SK-N-SH (cell line): ENCODE results near the gene PAPOLG. TPM values are rescaled to one million over a fixed set of nuclear protein-coding genes. Genes with fewer than 3 reads are reported as not detected.

ENCODE experiments used
- CTCF ChIA-PET: fragments of 300-600, 350-600 bp; formaldehyde crosslinking; extraction: SDS; loops from one replicate; lab custom pipeline; 2021; lab: Yijun Ruan, JAX
- POLR2A ChIA-PET: fragments of 350-600 bp; sonication (Branson Sonifier 250); formaldehyde crosslinking; extraction: SDS; loops from one replicate; lab custom pipeline; 2020; ENCODE audit warnings: antibody characterized with exemption, inconsistent platforms; lab: Yijun Ruan, JAX
- DNase-seq: peaks from one replicate; pipeline ENCODE4 v3.0.0; 2012
- H2AFZ ChIP-seq: fragments of 200-600 bp; sonication (generic); 2 replicates; pipeline ENCODE4 v1.8.1; 2016; ENCODE audit warnings: antibody characterized with exemption, mild to moderate bottlenecking, low read depth
- H3F3A ChIP-seq: fragments of 200-600 bp; sonication (generic); replicated peaks from 2 replicates; pipeline ENCODE3; 2016; ENCODE audit warnings: antibody characterized with exemption, mild to moderate bottlenecking; ENCODE audit not compliant: insufficient read depth
- H3K27ac ChIP-seq, 2 experiments: fragments of 200-500 bp in 1 of 2; fragments of 200-600 bp in 1 of 2; sonication (Bioruptor generic) in 1 of 2; sonication (generic), shearing (Covaris generic) in 1 of 2; 2 replicates each; pipeline versions ENCODE4 v1.5.1 to v1.6.1; 2014 to 2016; ENCODE audit warnings: low read depth in 2 of 2, inconsistent platforms in 1 of 2, low read length in 1 of 2, mild to moderate bottlenecking in 1 of 2, mixed read lengths in 1 of 2
- H3K27me3 ChIP-seq: fragments of 200-600 bp; sonication (generic), shearing (Covaris generic); 2 replicates; pipeline ENCODE4 v1.6.1; 2016; ENCODE audit warnings: mixed run types; ENCODE audit not compliant: insufficient read depth
- H3K36me3 ChIP-seq, 2 experiments: fragments of 200-500 bp in 1 of 2; fragments of 200-600 bp in 1 of 2; sonication (Bioruptor generic) in 1 of 2; sonication (generic) in 1 of 2; replicated peaks in 1 of 2; 2 replicates each; pipeline versions ENCODE3 to v1.5.1; 2014 to 2016; ENCODE audit warnings: low read length in 1 of 2, mild to moderate bottlenecking in 1 of 2; ENCODE audit not compliant: insufficient read depth in 2 of 2, control insufficient read depth in 1 of 2
- H3K4me1 ChIP-seq, 2 experiments: fragments of 200-500 bp in 1 of 2; fragments of 200-600 bp in 1 of 2; sonication (Bioruptor generic) in 1 of 2; sonication (generic), shearing (Covaris generic) in 1 of 2; 2 replicates each; pipeline versions ENCODE4 v1.5.1 to v1.6.1; 2014 to 2016; ENCODE audit warnings: low read depth in 1 of 2, low read length in 1 of 2, mixed run types in 1 of 2; ENCODE audit not compliant: insufficient read depth in 2 of 2, control insufficient read depth in 1 of 2
- H3K4me2 ChIP-seq: fragments of 200-600 bp; sonication (generic), shearing (Covaris generic); 2 replicates; pipeline ENCODE4 v1.6.1; 2017; ENCODE audit warnings: mixed run types
- H3K4me3 ChIP-seq, 2 experiments: fragments of 200-500 bp in 1 of 2; fragments of 200-600 bp in 1 of 2; sonication (Bioruptor generic) in 1 of 2; sonication (generic), shearing (Covaris generic) in 1 of 2; 2 replicates each; pipeline versions ENCODE4 v1.5.1 to v1.8.1; 2014 to 2016; ENCODE audit warnings: low read depth in 2 of 2, inconsistent platforms in 1 of 2, low read length in 1 of 2, mild to moderate bottlenecking in 1 of 2, mixed read lengths in 1 of 2, moderate library complexity in 1 of 2
- H3K79me2 ChIP-seq: fragments of 200-600 bp; sonication (generic); 2 replicates; pipeline ENCODE4 v1.8.1; 2017; ENCODE audit warnings: mild to moderate bottlenecking; ENCODE audit not compliant: insufficient read depth
- H3K9ac ChIP-seq: fragments of 200-600 bp; sonication (generic); 2 replicates; pipeline ENCODE4 v1.6.1; 2017; ENCODE audit warnings: mixed run types
- H3K9me2 ChIP-seq: fragments of 200-600 bp; sonication (generic); 2 replicates; pipeline ENCODE4 v1.6.1; 2017; ENCODE audit warnings: mixed run types
- H3K9me3 ChIP-seq: fragments of 200-600 bp; sonication (generic); 2 replicates; pipeline ENCODE4 v1.6.1; 2017; ENCODE audit warnings: mixed run types, mild to moderate bottlenecking, moderate library complexity
- H4K20me1 ChIP-seq: fragments of 200-600 bp; sonication (generic); 2 replicates; pipeline ENCODE4 v1.6.1; 2017; ENCODE audit warnings: mild to moderate bottlenecking, mixed run types; ENCODE audit not compliant: insufficient read depth
- CHD2 ChIP-seq: fragments of 150-350 bp; IDR thresholded peaks from 2 replicates; pipeline ENCODE4 v1.6.1; 2018; ENCODE audit warnings: low read length; ENCODE audit not compliant: partially characterized antibody
- EZH2phosphoT487 ChIP-seq: fragments of 200-600 bp; sonication (generic); IDR thresholded peaks from 2 replicates; pipeline ENCODE4 v1.6.1; 2017; ENCODE audit warnings: low read depth, mixed run types, mild to moderate bottlenecking, antibody characterized with exemption, moderate library complexity, borderline replicate concordance
- FOSL2 ChIP-seq: IDR thresholded peaks from 2 replicates; pipeline ENCODE4 v1.4.0; 2012; ENCODE audit warnings: low read depth, mild to moderate bottlenecking, moderate library complexity, borderline replicate concordance
- FOXJ3 ChIP-seq: sonication (generic); formaldehyde crosslinking; IDR thresholded peaks from 2 replicates; pipeline ENCODE4 v1.5.1; 2020; ENCODE audit warnings: mild to moderate bottlenecking, missing genetic modification reagents
- GABPA ChIP-seq: IDR thresholded peaks from 2 replicates; pipeline ENCODE4 v1.4.0; 2012; ENCODE audit warnings: low read depth, mild to moderate bottlenecking
- GATA2 ChIP-seq: sonication (generic); formaldehyde crosslinking; IDR thresholded peaks from 2 replicates; pipeline ENCODE4 v1.5.0; 2020; ENCODE audit warnings: mild to moderate bottlenecking, missing genetic modification reagents
- JUND ChIP-seq: IDR thresholded peaks from 2 replicates; pipeline ENCODE4 v1.4.0; 2012
- MXI1 ChIP-seq: IDR thresholded peaks from 2 replicates; pipeline ENCODE4 v1.6.1; 2012; ENCODE audit warnings: mild to moderate bottlenecking, low read depth, low read length, improper control_type of control experiment
- POLR2AphosphoS5 ChIP-seq: IDR thresholded peaks from 2 replicates; pipeline ENCODE4 v1.6.1; 2012; ENCODE audit warnings: low read depth, low read length
- RCOR1 ChIP-seq: fragments of 150-350 bp; IDR thresholded peaks from 2 replicates; pipeline ENCODE4 v1.6.1; 2017; ENCODE audit warnings: antibody characterized with exemption, low read length
- RFX5 ChIP-seq: IDR thresholded peaks from 2 replicates; pipeline ENCODE4 v1.6.1; 2012; ENCODE audit warnings: mild to moderate bottlenecking, improper control_type of control experiment, low read length
- RXRA ChIP-seq: IDR thresholded peaks from 2 replicates; pipeline ENCODE4 v1.4.0; 2012; ENCODE audit warnings: low read depth, mild to moderate bottlenecking, borderline replicate concordance
- SIN3A ChIP-seq: IDR thresholded peaks from 2 replicates; pipeline ENCODE4 v1.6.1; 2012; ENCODE audit warnings: low read depth, mild to moderate bottlenecking, low read length, moderate library complexity, borderline replicate concordance
- SMC3 ChIP-seq: IDR thresholded peaks from 2 replicates; pipeline ENCODE4 v1.6.1; 2012; ENCODE audit warnings: low read depth, low read length, improper control_type of control experiment
- TAF1 ChIP-seq: IDR thresholded peaks from 2 replicates; pipeline ENCODE4 v1.6.1; 2012; ENCODE audit warnings: low read depth, mild to moderate bottlenecking, low read length, moderate library complexity, borderline replicate concordance
- TCF12 ChIP-seq: IDR thresholded peaks from 2 replicates; pipeline ENCODE4 v1.4.0; 2012
- TEAD4 ChIP-seq: IDR thresholded peaks from 2 replicates; pipeline ENCODE4 v1.4.0; 2012; ENCODE audit warnings: mild to moderate bottlenecking, borderline replicate concordance; ENCODE audit not compliant: insufficient read depth
- YY1 ChIP-seq: IDR thresholded peaks from 2 replicates; pipeline ENCODE4 v1.4.0; 2012; ENCODE audit warnings: low read depth, mild to moderate bottlenecking
- WGBS: methylation state at CpG from one replicate; pipeline ENCODE4 v1.1.6; 2017; ENCODE audit warnings: low lambda C conversion rate; 5-methylcytosine and 5-hydroxymethylcytosine counted together
- polyA plus RNA-seq, 3 experiments: library from polyadenylated mRNA; depleted of rRNA; stranded (reverse); fragments of >200 nt; gene quantifications; 2 replicates each; pipeline ENCODE4 v1.2.3, GENCODE V29; 2012
- TF ChIP-seq, protein P1 (sequence below): IDR thresholded peaks from 2 replicates; pipeline ENCODE4 v1.6.1; 2012; ENCODE audit warnings: mild to moderate bottlenecking, low read depth, low read length, moderate library complexity
- TF ChIP-seq, protein P2 (sequence below): IDR thresholded peaks from 2 replicates; pipeline ENCODE4; 2012
- TF ChIP-seq, protein P3 (sequence below): IDR thresholded peaks from 2 replicates; pipeline ENCODE4 v1.4.0; 2012; ENCODE audit warnings: low read depth, borderline replicate concordance

PAPOLG gene
- polyA plus RNA-seq, 1 of the 3 experiments (the other 2 are of a cell fraction), result 2.1 TPM

DNA sequence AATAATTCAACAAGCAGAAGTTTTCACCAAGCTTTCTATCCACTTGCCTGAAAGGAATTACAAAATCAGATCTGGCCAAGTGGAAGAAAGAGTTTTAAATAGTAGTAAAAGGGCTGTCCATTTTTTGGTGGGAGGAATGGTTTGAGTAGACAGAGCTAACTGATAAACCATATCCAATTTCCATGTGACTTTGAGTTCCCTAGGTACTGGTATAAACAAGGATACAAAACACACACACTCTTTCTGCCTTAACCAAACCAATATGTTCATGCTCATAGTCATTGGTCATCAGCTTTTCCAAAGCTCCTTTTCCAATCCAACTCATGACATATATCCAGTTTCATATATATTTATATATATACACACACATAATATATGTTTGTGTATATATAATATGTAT, 75.9 kb downstream of the PAPOLG start:
- H3K9me2 ChIP-seq, result no peaks in the 10 kb centered on the region
- H3K9ac ChIP-seq, result no peak overlapping the region
- H3K4me1 ChIP-seq, result no peaks in the 10 kb centered on the region
- H3K27me3 ChIP-seq, result peaks cover 14% of the 10 kb centered on the region
- no peaks in the 10 kb centered on the region for H3K9me3 ChIP-seq
- no peaks in the 10 kb centered on the region for H3K36me3 ChIP-seq
- no peak overlapping the region for H3K27ac ChIP-seq
- H4K20me1 ChIP-seq, result no peaks in the 10 kb centered on the region
- TF ChIP-seq YY1 (no peak), SMC3 (no peak), TEAD4 (no peak), RCOR1 (no peak), RFX5 (no peak), GATA2 (CRISPR knock-in tag) (no peak), MXI1 (no peak)
- TF ChIP-seq, protein P1, sequence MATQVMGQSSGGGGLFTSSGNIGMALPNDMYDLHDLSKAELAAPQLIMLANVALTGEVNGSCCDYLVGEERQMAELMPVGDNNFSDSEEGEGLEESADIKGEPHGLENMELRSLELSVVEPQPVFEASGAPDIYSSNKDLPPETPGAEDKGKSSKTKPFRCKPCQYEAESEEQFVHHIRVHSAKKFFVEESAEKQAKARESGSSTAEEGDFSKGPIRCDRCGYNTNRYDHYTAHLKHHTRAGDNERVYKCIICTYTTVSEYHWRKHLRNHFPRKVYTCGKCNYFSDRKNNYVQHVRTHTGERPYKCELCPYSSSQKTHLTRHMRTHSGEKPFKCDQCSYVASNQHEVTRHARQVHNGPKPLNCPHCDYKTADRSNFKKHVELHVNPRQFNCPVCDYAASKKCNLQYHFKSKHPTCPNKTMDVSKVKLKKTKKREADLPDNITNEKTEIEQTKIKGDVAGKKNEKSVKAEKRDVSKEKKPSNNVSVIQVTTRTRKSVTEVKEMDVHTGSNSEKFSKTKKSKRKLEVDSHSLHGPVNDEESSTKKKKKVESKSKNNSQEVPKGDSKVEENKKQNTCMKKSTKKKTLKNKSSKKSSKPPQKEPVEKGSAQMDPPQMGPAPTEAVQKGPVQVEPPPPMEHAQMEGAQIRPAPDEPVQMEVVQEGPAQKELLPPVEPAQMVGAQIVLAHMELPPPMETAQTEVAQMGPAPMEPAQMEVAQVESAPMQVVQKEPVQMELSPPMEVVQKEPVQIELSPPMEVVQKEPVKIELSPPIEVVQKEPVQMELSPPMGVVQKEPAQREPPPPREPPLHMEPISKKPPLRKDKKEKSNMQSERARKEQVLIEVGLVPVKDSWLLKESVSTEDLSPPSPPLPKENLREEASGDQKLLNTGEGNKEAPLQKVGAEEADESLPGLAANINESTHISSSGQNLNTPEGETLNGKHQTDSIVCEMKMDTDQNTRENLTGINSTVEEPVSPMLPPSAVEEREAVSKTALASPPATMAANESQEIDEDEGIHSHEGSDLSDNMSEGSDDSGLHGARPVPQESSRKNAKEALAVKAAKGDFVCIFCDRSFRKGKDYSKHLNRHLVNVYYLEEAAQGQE, result no peak
- H2AFZ ChIP-seq, result no peak overlapping the region
- ChIA-PET CTCF (no interaction called here), POLR2A (no interaction called here)
- DNase-seq, result no peak
- H3K4me3 ChIP-seq, result no peak overlapping the region
- H3K79me2 ChIP-seq, result no peaks in the 10 kb centered on the region
- H3F3A ChIP-seq, result no peaks in the 10 kb centered on the region
- H3K4me2 ChIP-seq, result no peak overlapping the region

DNA sequence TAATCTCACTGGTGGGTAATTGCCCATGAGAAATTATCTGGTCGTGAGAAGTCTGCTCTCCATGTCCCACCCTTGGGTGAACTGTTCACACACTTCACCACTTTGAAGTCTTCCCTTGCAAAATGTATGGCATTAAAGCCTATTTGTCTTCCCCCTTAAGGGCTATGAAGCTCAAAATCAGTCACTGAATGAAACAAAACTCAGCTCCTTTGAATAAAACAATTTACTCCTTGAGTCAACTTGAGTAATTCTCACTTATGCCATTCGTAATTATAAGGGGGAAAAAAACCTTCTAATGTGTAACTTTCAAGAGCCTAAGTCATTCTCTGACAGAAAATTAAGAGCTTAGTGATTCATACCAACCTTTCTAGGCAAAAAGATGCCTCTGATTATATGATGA, 76.6 kb downstream of the PAPOLG start:
- H3K9me3 ChIP-seq, result no peaks in the 10 kb centered on the region
- H3K36me3 ChIP-seq, result no peaks in the 10 kb centered on the region
- no peak overlapping the region for H2AFZ ChIP-seq
- ChIA-PET POLR2A (no interaction called here), CTCF (no interaction called here)
- H3K4me3 ChIP-seq, result no peak overlapping the region
- H3K27me3 ChIP-seq, result peaks cover 14% of the 10 kb centered on the region
- no peaks in the 10 kb centered on the region for H3K9me2 ChIP-seq
- DNase-seq, result no peak
- no peak overlapping the region for H3K4me2 ChIP-seq
- no peaks in the 10 kb centered on the region for H3K79me2 ChIP-seq
- TF ChIP-seq RCOR1 (no peak), TEAD4 (no peak), FOXJ3 (CRISPR knock-in tag) (no peak), GABPA (no peak), SIN3A (no peak), POLR2AphosphoS5 (no peak), FOSL2 (no peak), RFX5 (no peak), EZH2phosphoT487 (no peak), JUND (no peak), TCF12 (no peak), YY1 (no peak), CHD2 (no peak), TAF1 (no peak), RXRA (no peak), MXI1 (no peak)
- TF ChIP-seq, protein P2, sequence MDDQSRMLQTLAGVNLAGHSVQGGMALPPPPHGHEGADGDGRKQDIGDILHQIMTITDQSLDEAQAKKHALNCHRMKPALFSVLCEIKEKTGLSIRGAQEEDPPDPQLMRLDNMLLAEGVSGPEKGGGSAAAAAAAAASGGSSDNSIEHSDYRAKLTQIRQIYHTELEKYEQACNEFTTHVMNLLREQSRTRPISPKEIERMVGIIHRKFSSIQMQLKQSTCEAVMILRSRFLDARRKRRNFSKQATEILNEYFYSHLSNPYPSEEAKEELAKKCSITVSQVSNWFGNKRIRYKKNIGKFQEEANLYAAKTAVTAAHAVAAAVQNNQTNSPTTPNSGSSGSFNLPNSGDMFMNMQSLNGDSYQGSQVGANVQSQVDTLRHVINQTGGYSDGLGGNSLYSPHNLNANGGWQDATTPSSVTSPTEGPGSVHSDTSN, result no peak
- TF ChIP-seq, protein P3, sequence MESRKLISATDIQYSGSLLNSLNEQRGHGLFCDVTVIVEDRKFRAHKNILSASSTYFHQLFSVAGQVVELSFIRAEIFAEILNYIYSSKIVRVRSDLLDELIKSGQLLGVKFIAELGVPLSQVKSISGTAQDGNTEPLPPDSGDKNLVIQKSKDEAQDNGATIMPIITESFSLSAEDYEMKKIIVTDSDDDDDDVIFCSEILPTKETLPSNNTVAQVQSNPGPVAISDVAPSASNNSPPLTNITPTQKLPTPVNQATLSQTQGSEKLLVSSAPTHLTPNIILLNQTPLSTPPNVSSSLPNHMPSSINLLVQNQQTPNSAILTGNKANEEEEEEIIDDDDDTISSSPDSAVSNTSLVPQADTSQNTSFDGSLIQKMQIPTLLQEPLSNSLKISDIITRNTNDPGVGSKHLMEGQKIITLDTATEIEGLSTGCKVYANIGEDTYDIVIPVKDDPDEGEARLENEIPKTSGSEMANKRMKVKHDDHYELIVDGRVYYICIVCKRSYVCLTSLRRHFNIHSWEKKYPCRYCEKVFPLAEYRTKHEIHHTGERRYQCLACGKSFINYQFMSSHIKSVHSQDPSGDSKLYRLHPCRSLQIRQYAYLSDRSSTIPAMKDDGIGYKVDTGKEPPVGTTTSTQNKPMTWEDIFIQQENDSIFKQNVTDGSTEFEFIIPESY, result no peak
- H3K27ac ChIP-seq, result no peak overlapping the region
- H3K4me1 ChIP-seq, result no peaks in the 10 kb centered on the region
- WGBS, result 0% methylated on average over 2 of the region's 2 CpGs
- no peaks in the 10 kb centered on the region for H4K20me1 ChIP-seq
- H3F3A ChIP-seq, result no peaks in the 10 kb centered on the region
- no peak overlapping the region for H3K9ac ChIP-seq
